Right atrium auricular region (tissue), 2 donors: ENCODE measurements around the gene SEPTIN5. TPM values are rescaled to one million over a fixed set of nuclear protein-coding genes. Genes with fewer than 3 reads are reported as not detected.

Experiments used
- DNase-seq: peaks from one replicate; pipeline ENCODE4 v3.0.0-alpha.2; 2019; ENCODE audit warnings: low spot score
- H3K27ac ChIP-seq, 2 donors: fragments of 200-600 bp; sonication (generic); 1 replicate in 1 of 2; 2 replicates in 1 of 2; pipeline ENCODE4 v1.5.1; 2016 to 2019
- H3K27me3 ChIP-seq, 2 donors: fragments of 200-600 bp; sonication (generic); one replicate each; pipeline versions ENCODE4 v1.5.1 to v1.6.0; 2017 to 2019
- H3K36me3 ChIP-seq: fragments of 200-600 bp; sonication (generic); one replicate; pipeline ENCODE4 v1.5.1; 2016
- H3K4me1 ChIP-seq, 2 donors: fragments of 200-600 bp; sonication (generic); one replicate each; pipeline versions ENCODE4 v1.5.1 to v1.6.0; 2017 to 2019
- H3K4me3 ChIP-seq, 2 donors: fragments of 200-600 bp; sonication (generic); 1 replicate in 1 of 2; 2 replicates in 1 of 2; pipeline ENCODE4 v1.5.1; 2017 to 2019; ENCODE audit warnings: mild to moderate bottlenecking in 1 of 2, moderate library complexity in 1 of 2
- H3K9me3 ChIP-seq, 2 donors: fragments of 200-600 bp; sonication (generic); one replicate each; pipeline ENCODE4 v1.5.1; 2019
- CTCF ChIP-seq, 2 donors: fragments of 200-600 bp; sonication (generic); IDR thresholded peaks; one replicate each; pipeline ENCODE4 v1.5.1; 2019; ENCODE audit warnings: antibody characterized with exemption in 2 of 2
- total RNA-seq, 2 donors: library from RNA; depleted of rRNA; stranded (reverse); fragments of >200 nt; gene quantifications; one replicate each; pipeline ENCODE4 v1.1.0, GENCODE V29; 2016

SEPTIN5 gene
- total RNA-seq, 2 donors from 2014 or later, result 162 to 287 TPM

GRCh38 chr22:19701420-19702145, 12.7 kb upstream of the SEPTIN5 start:
- Histone ChIP-seq H3K27me3 (no peaks in the 10 kb centered on the region), H3K4me3 (no peak overlapping the region), H3K4me1 (no peaks in the 10 kb centered on the region), H3K9me3 (no peaks in the 10 kb centered on the region), H3K36me3 (no peaks in the 10 kb centered on the region), H3K27ac (no peak overlapping the region)
- no peak for TF ChIP-seq CTCF (IDR thresholded peaks at IDR 0.05)
- no peak for DNase-seq

GRCh38 chr22:19703869-19704268, 10.4 kb upstream of the SEPTIN5 start:
- no peaks in the 10 kb centered on the region for H3K9me3 ChIP-seq
- H3K4me3 ChIP-seq, result no peak overlapping the region
- no peaks in the 10 kb centered on the region for H3K27me3 ChIP-seq
- no peak for TF ChIP-seq CTCF (IDR thresholded peaks at IDR 0.05)
- H3K36me3 ChIP-seq, result no peaks in the 10 kb centered on the region
- peaks cover 0 to 6% of the 10 kb centered on the region in 2 donors for H3K4me1 ChIP-seq
- H3K27ac ChIP-seq, result no peak overlapping the region
- no peak for DNase-seq

GRCh38 chr22:19704355-19705015, 9.8 kb upstream of the SEPTIN5 start:
- DNase-seq, result no peak
- Histone ChIP-seq H3K27ac (no peak overlapping the region), H3K4me3 (no peak overlapping the region), H3K4me1 (peaks cover 0 to 12% of the 10 kb centered on the region in 2 donors), H3K9me3 (no peaks in the 10 kb centered on the region), H3K36me3 (no peaks in the 10 kb centered on the region), H3K27me3 (no peaks in the 10 kb centered on the region)
- TF ChIP-seq CTCF (IDR thresholded peaks at IDR 0.05), result no peak

- no peaks in the 10 kb centered on the region for H3K36me3 ChIP-seq
- no peak overlapping the region for H3K27ac ChIP-seq
- TF ChIP-seq CTCF (IDR thresholded peaks at IDR 0.05), result no peak
- no peak for DNase-seq
- H3K27me3 ChIP-seq, result no peaks in the 10 kb centered on the region
- no peaks in the 10 kb centered on the region for H3K9me3 ChIP-seq
- H3K4me1 ChIP-seq, result peaks cover 0 to 19% of the 10 kb centered on the region in 2 donors
- H3K4me3 ChIP-seq, result no peak overlapping the region
Measured at GRCh38 chr22:19705181-19705934, 8.9 kb upstream of the SEPTIN5 start.

GRCh38 chr22:19706661-19707151, 7.6 kb upstream of the SEPTIN5 start:
- DNase-seq, result no peak
- no peaks in the 10 kb centered on the region for H3K9me3 ChIP-seq
- no peak overlapping the region for H3K4me3 ChIP-seq
- H3K36me3 ChIP-seq, result no peaks in the 10 kb centered on the region
- no peak overlapping the region for H3K27ac ChIP-seq
- H3K4me1 ChIP-seq, result peaks cover 0 to 19% of the 10 kb centered on the region in 2 donors
- no peak for TF ChIP-seq CTCF (IDR thresholded peaks at IDR 0.05)
- H3K27me3 ChIP-seq, result no peaks in the 10 kb centered on the region
